Endothelial cell of umbilical vein (primary cell): ENCODE results near the gene DCLK1. TPM values are rescaled to one million over a fixed set of nuclear protein-coding genes. Genes with fewer than 3 reads are reported as not detected.

Experiments
- BruUV-seq: library from RNA; stranded (reverse); fragments of 400-500 nt; replicated peaks from 2 replicates; lab custom pipeline; 2021; lab: Mats Ljungman, UMichigan
- CTCF ChIA-PET: fragments of 300-600, 350-600 bp; sonication (Branson Sonifier 250); formaldehyde crosslinking; loops from one replicate; lab custom pipeline; 2021; ENCODE audit warnings: antibody characterized with exemption, inconsistent platforms; lab: Charles Lee
- POLR2A ChIA-PET: fragments of 300-600, 350-600 bp; sonication (Branson Sonifier 250); formaldehyde crosslinking; loops from one replicate; lab custom pipeline; 2021; ENCODE audit warnings: antibody characterized with exemption, inconsistent platforms; lab: Charles Lee
- DNase-seq: peaks from one replicate; pipeline ENCODE4 v3.0.0-alpha.2; 2011; ENCODE audit warnings: low read depth, low spot score
- FAIRE-seq: peaks from 2 replicates; lab custom pipeline; 2011; peaks lifted over from hg19 to GRCh38; lab: Jason Lieb, UNC
- H2AFZ ChIP-seq: 2 replicates; pipeline ENCODE4 v1.6.0; 2012; ENCODE audit warnings: low read depth, low read length, control low read depth, inconsistent platforms
- H3K27ac ChIP-seq: 2 replicates; pipeline ENCODE4 v1.5.1; 2011; ENCODE audit warnings: low read depth, mild to moderate bottlenecking, control low read depth, low read length, moderate library complexity; ENCODE audit not compliant: insufficient read depth
- H3K27me3 ChIP-seq, 2 experiments: 2 replicates each; pipeline versions ENCODE4 v1.6.0 to v1.6.1; 2011; ENCODE audit warnings: low read length in 2 of 2, mixed read lengths in 1 of 2; ENCODE audit not compliant: control insufficient read depth in 2 of 2, insufficient read depth in 2 of 2
- H3K36me3 ChIP-seq, 2 experiments: 2 replicates in 1 of 2; 3 replicates in 1 of 2; pipeline ENCODE4 v1.5.1; 2011; ENCODE audit warnings: low read length in 2 of 2, mild to moderate bottlenecking in 1 of 2, moderate library complexity in 1 of 2; ENCODE audit not compliant: control insufficient read depth in 2 of 2, insufficient read depth in 2 of 2; ENCODE audit errors: extremely low read depth in 1 of 2
- H3K4me1 ChIP-seq: 3 replicates; pipeline ENCODE4 v1.5.1; 2011; ENCODE audit warnings: mild to moderate bottlenecking, low read length; ENCODE audit not compliant: control insufficient read depth, insufficient read depth; ENCODE audit errors: extremely low read depth
- H3K4me2 ChIP-seq: 2 replicates; pipeline ENCODE4 v1.6.1; 2011; ENCODE audit warnings: low read length, control low read depth, mixed read lengths; ENCODE audit not compliant: insufficient read depth
- H3K4me3 ChIP-seq, 3 experiments: fragments of 200-600 bp in 1 of 3; sonication (generic), shearing (Covaris generic) in 1 of 3; replicated peaks in 1 of 3; 2 replicates each; pipeline ENCODE4 v1.5.1; 2011 to 2016; ENCODE audit warnings: control low read depth in 3 of 3, low read length in 3 of 3, mild to moderate bottlenecking in 2 of 3, inconsistent platforms in 1 of 3, low read depth in 1 of 3, moderate library complexity in 1 of 3; ENCODE audit not compliant: insufficient read depth in 1 of 3
- H3K79me2 ChIP-seq: 2 replicates; pipeline ENCODE4 v1.6.0; 2012; ENCODE audit warnings: low read length, inconsistent platforms; ENCODE audit not compliant: control insufficient read depth, insufficient read depth
- H3K9ac ChIP-seq: replicated peaks from 2 replicates; pipeline ENCODE3; 2011; ENCODE audit warnings: low read length, control low read depth; ENCODE audit not compliant: insufficient read depth; ENCODE audit errors: extremely low read depth
- H3K9me1 ChIP-seq: replicated peaks from 3 replicates; pipeline ENCODE4 v1.6.0; 2011; ENCODE audit warnings: mild to moderate bottlenecking, low read length; ENCODE audit not compliant: control insufficient read depth, insufficient read depth; ENCODE audit errors: extremely low read depth
- H3K9me3 ChIP-seq: replicated peaks from 2 replicates; pipeline ENCODE4 v1.5.1; 2012; ENCODE audit warnings: low read length, inconsistent platforms; ENCODE audit not compliant: control insufficient read depth, insufficient read depth
- H4K20me1 ChIP-seq: replicated peaks from 2 replicates; pipeline ENCODE3; 2011; ENCODE audit warnings: mild to moderate bottlenecking, low read length; ENCODE audit not compliant: control insufficient read depth, insufficient read depth; ENCODE audit errors: extremely low read depth
- EZH2 ChIP-seq: IDR thresholded peaks from 2 replicates; pipeline ENCODE4 v1.6.1; 2012; ENCODE audit warnings: borderline replicate concordance, low read depth, mild to moderate bottlenecking, moderate library complexity, low read length, inconsistent platforms; ENCODE audit not compliant: severe bottlenecking
- FOS ChIP-seq: IDR thresholded peaks from 2 replicates; pipeline ENCODE4 v1.6.1; 2011; ENCODE audit warnings: mild to moderate bottlenecking, low read length, moderate library complexity, borderline replicate concordance; ENCODE audit not compliant: insufficient read depth
- GATA2 ChIP-seq: IDR thresholded peaks from 2 replicates; pipeline ENCODE4 v1.7.0; 2011; ENCODE audit warnings: low read depth, mild to moderate bottlenecking, moderate library complexity, mixed read lengths, low read length; ENCODE audit not compliant: insufficient read length, insufficient read depth
- JUN ChIP-seq: IDR thresholded peaks from 2 replicates; pipeline ENCODE4 v1.6.1; 2011; ENCODE audit warnings: borderline replicate concordance, low read depth; ENCODE audit not compliant: insufficient read length, insufficient read depth
- MYC ChIP-seq: IDR thresholded peaks from one replicate; pipeline ENCODE4 v1.6.1; 2011; ENCODE audit warnings: mild to moderate bottlenecking, low read depth, low read length
- POLR2A ChIP-seq: IDR thresholded peaks from 2 replicates; pipeline ENCODE4 v1.6.1; 2012; ENCODE audit warnings: low read depth, mild to moderate bottlenecking, control low read depth, low read length
- POLR2AphosphoS5 ChIP-seq: IDR thresholded peaks from 2 replicates; pipeline ENCODE4 v1.6.1; 2012; ENCODE audit warnings: low read depth, mild to moderate bottlenecking, control low read depth, low read length, moderate library complexity; ENCODE audit not compliant: insufficient read depth
- dilution Hi-C: fragments of 300-500 bp; cut with MboI; formaldehyde crosslinking; loops from one replicate; pipeline ENCODE4 v1.15.0; 2019; ENCODE audit warnings: low sequenced_read_pairs; ENCODE audit not compliant: extremely low pct_ligation_motif_present
- intact Hi-C: fragments of 100-400 bp; cut with micrococcal nuclease; formaldehyde crosslinking; loops from one replicate; pipeline ENCODE4 v1.10.0; 2022
- polyA plus RNA-seq, 4 experiments: library from polyadenylated mRNA; depleted of rRNA in 3 of 4; stranded (reverse) in 3 of 4; unstranded in 1 of 4; fragments of >200 nt; gene quantifications; 2 replicates each; pipeline versions ENCODE4 v1.2.1 to v1.2.3, GENCODE V29; 2011 to 2012; ENCODE audit warnings: missing spikeins in 1 of 4
- total RNA-seq: library from RNA; stranded (reverse); gene quantifications from 2 replicates; pipeline ENCODE4 v1.2.3, GENCODE V29; 2021
- TF ChIP-seq, protein P1 (sequence below): IDR thresholded peaks from 2 replicates; pipeline ENCODE4 v1.6.1; 2011; ENCODE audit not compliant: insufficient read depth, insufficient read length
- TF ChIP-seq, protein P2 (sequence below), 2 donors: IDR thresholded peaks; 1 replicate in 1 of 2; 2 replicates in 1 of 2; pipeline ENCODE4 v1.5.1; 2011; ENCODE audit warnings: low read length in 2 of 2, mild to moderate bottlenecking in 2 of 2, moderate library complexity in 2 of 2, control low read depth in 1 of 2, inconsistent platforms in 1 of 2, low read depth in 1 of 2; ENCODE audit not compliant: insufficient read depth in 1 of 2; ENCODE audit errors: extremely low read depth in 1 of 2

The DCLK1 gene
- total and polyA plus RNA-seq, 2 donors (not counting 3 experiments of a cell fraction or from before 2014, with no cell fraction given) = 0.28 to 3.9 TPM

DNA sequence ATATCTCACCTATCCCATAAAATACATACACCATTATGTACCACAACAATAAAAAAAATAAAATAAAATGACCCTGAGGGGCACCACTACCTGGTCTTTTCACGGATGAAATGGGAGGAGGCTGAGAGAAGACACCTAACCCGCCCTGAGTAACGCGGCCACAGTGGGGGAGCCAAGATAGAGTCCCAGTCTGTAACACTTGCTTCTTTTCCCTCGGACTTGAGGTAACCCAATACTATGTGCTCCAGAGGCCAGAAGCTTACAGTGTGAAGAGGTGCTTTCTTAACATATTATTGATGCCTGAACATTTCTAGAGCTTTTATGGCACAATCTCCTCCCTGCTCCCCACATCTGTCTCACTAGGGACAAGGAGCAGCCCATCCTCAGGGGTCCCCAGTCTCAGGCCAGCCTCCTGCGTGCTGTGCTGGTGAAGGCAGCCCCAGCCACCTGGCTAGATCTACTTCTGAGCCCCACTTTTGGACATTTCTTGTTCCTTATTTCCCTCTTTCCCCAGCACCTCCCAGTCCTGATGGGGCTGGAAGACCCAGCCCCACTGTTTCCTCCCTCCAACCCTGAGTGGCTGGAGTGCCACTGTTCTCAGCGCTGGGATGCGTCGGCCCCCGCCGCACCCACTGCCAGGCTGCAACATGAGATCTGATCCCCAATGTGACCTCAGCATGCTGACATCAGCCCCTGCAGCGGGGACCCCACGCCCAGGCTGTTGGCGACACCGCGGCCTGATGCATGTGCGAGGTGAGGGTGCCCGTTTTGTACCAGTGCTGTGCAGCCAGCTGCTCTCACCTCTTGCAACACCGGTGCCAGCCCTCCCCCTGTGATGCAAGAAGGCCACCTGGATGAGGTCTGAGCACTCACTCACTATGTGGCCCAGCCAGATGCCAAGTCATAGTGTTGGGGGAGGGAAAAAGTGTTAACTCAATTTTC, 143.3 kb downstream of the DCLK1 start:
- dilution Hi-C loops = no loop called here
- no TSS peak for BruUV-seq
- Histone ChIP-seq H3K9me1 (no peaks in the 10 kb centered on the region), H4K20me1 (no peaks in the 10 kb centered on the region), H3K9me3 (no peaks in the 10 kb centered on the region), H3K4me1 (no peaks in the 10 kb centered on the region), H3K79me2 (no peaks in the 10 kb centered on the region), H3K4me3 (no peak overlapping the region), H3K27me3 (peaks cover 0 to 2% of the 10 kb centered on the region in 2 experiments), H3K27ac (no peak overlapping the region), H3K36me3 (no peaks in the 10 kb centered on the region), H3K4me2 (no peak overlapping the region), H2AFZ (no peak overlapping the region), H3K9ac (no peak overlapping the region)
- DNase-seq = no peak
- TF ChIP-seq MYC (no peak), JUN (no peak), EZH2 (no peak), POLR2A (no peak), POLR2AphosphoS5 (no peak), GATA2 (no peak), FOS (no peak)
- TF ChIP-seq, protein P1, sequence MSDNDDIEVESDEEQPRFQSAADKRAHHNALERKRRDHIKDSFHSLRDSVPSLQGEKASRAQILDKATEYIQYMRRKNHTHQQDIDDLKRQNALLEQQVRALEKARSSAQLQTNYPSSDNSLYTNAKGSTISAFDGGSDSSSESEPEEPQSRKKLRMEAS = no peak
- TF ChIP-seq, protein P2, sequence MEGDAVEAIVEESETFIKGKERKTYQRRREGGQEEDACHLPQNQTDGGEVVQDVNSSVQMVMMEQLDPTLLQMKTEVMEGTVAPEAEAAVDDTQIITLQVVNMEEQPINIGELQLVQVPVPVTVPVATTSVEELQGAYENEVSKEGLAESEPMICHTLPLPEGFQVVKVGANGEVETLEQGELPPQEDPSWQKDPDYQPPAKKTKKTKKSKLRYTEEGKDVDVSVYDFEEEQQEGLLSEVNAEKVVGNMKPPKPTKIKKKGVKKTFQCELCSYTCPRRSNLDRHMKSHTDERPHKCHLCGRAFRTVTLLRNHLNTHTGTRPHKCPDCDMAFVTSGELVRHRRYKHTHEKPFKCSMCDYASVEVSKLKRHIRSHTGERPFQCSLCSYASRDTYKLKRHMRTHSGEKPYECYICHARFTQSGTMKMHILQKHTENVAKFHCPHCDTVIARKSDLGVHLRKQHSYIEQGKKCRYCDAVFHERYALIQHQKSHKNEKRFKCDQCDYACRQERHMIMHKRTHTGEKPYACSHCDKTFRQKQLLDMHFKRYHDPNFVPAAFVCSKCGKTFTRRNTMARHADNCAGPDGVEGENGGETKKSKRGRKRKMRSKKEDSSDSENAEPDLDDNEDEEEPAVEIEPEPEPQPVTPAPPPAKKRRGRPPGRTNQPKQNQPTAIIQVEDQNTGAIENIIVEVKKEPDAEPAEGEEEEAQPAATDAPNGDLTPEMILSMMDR (IDR thresholded peaks at IDR 0.05; ENCODE audit: extremely low read depth in 1 of 2, insufficient read depth in 1 of 2, low read depth in 1 of 2, low read length in 2 of 2) = no peak
- POLR2A ChIA-PET = no interaction called here
- intact Hi-C loops = no loop called here
- FAIRE-seq = no peak
- CTCF ChIA-PET = interaction anchor here (1.2 to 1.5 kb wide), 4 partner anchors 8 to 288 kb away, joined by 3 to 6 read pairs (median 4); no protein-coding TSS in a partner anchor
